Vagina (tissue), 2 donors: ENCODE data around the gene SEMG1. TPM values are rescaled to one million over a fixed set of nuclear protein-coding genes. Genes with fewer than 3 reads are reported as not detected.

Source experiments
- DNase-seq, 2 donors: peaks; one replicate each; pipeline ENCODE4 v3.0.0-alpha.2; 2017; ENCODE audit errors: extremely low spot score in 2 of 2
- H3K27ac ChIP-seq: fragments of 200-600 bp; sonication (generic); one replicate; pipeline ENCODE4 v1.5.1; 2019
- H3K27me3 ChIP-seq: fragments of 200-600 bp; sonication (generic); one replicate; pipeline ENCODE4 v1.5.1; 2019
- H3K36me3 ChIP-seq, 2 donors: fragments of 200-600 bp; sonication (generic); one replicate each; pipeline ENCODE4 v1.5.1; 2017 to 2019
- H3K4me1 ChIP-seq: fragments of 200-600 bp; sonication (generic); one replicate; pipeline ENCODE4 v1.5.1; 2019
- H3K4me3 ChIP-seq, 2 donors: fragments of 200-600 bp; sonication (generic); 1 replicate in 1 of 2; 2 replicates in 1 of 2; pipeline ENCODE4 v1.5.1; 2016 to 2019
- H3K9me3 ChIP-seq: fragments of 200-600 bp; sonication (generic); one replicate; pipeline ENCODE4 v1.5.1; 2019
- CTCF ChIP-seq, 3 experiments: fragments of 450-650 bp in 2 of 3; fragments of 200-600 bp in 1 of 3; sonication (generic) in 1 of 3; IDR thresholded peaks; one replicate each; pipeline ENCODE4 v1.5.1; 2017 to 2019; ENCODE audit warnings: antibody characterized with exemption in 3 of 3, mild to moderate bottlenecking in 2 of 3, moderate library complexity in 2 of 3
- POLR2A ChIP-seq, 2 donors: fragments of 450-650 bp; IDR thresholded peaks; one replicate each; pipeline ENCODE4 v1.6.1; 2017; ENCODE audit warnings: antibody characterized with exemption in 2 of 2, mild to moderate bottlenecking in 2 of 2, moderate library complexity in 2 of 2
- POLR2AphosphoS5 ChIP-seq, 2 donors: sonication (generic); formaldehyde crosslinking; IDR thresholded peaks; one replicate each; pipeline ENCODE4 v1.9.0; 2017; ENCODE audit warnings: antibody characterized with exemption in 2 of 2, mild to moderate bottlenecking in 2 of 2, low read depth in 1 of 2; ENCODE audit not compliant: insufficient read depth in 1 of 2
- intact Hi-C: fragments of 100-400 bp; cut with DNase I; formaldehyde crosslinking; loops from one replicate; pipeline ENCODE4 v1.15.1; 2023
- total RNA-seq: library from RNA; depleted of rRNA; stranded (reverse); fragments of >200 nt; gene quantifications from one replicate; pipeline ENCODE4 v1.2.3, GENCODE V29; 2016

The SEMG1 gene
- total RNA-seq, 1 donor from 2014 or later, result not detected

DNA sequence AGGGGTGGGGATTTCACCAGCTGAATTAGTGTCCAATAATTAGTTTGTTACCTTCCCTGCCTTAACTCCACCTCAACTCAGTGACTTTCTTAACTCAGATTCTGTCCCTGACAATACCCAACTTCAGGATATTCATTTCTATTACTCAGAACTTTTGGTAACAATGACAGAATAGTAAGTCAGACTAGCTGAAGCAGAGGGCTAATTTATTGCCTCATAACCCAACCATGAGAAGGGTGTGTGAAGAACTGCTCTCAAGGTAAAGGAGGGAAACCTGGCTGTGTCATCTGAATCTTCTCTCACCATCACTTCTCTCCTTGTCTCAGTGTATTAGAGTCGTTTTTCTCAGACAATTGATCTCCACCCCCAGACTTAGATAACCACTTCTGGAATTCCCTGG, 33.3 kb upstream of the SEMG1 start:
- Histone ChIP-seq H3K27ac (no peak overlapping the region), H3K27me3 (no peaks in the 10 kb centered on the region), H3K4me1 (no peaks in the 10 kb centered on the region), H3K4me3 (no peak overlapping the region), H3K9me3 (no peaks in the 10 kb centered on the region), H3K36me3 (no peaks in the 10 kb centered on the region)
- TF ChIP-seq POLR2AphosphoS5 (IDR thresholded peaks at IDR 0.05; ENCODE audit: insufficient read depth in 1 of 2, low read depth in 1 of 2) (no peak), POLR2A (IDR thresholded peaks at IDR 0.05) (no peak), CTCF (IDR thresholded peaks at IDR 0.05) (no peak)
- no peak for DNase-seq
- intact Hi-C loops, result no loop called here

GRCh38 chr20:45174434-45175364, 32.1 kb upstream of the SEMG1 start, which contains the start of gene PI3:
Gene PI3, plus strand, starts transcription at chr20:45174902. Its CDS starts 21 bp downstream, at chr20:45174923.
- Histone ChIP-seq H3K36me3 (no peaks in the 10 kb centered on the region), H3K4me3 (no peak within 1 kb of the TSS), H3K27ac (no peak within 1 kb of the TSS), H3K4me1 (no peaks in the 10 kb centered on the region), H3K9me3 (no peaks in the 10 kb centered on the region), H3K27me3 (no peaks in the 10 kb centered on the region)
- intact Hi-C loops, result no loop called here
- TF ChIP-seq CTCF (IDR thresholded peaks at IDR 0.05), result no peak
- no peak for TF ChIP-seq POLR2AphosphoS5 (IDR thresholded peaks at IDR 0.05; ENCODE audit: insufficient read depth in 1 of 2, low read depth in 1 of 2)
- TF ChIP-seq POLR2A (IDR thresholded peaks at IDR 0.05), result no peak
- DNase-seq, result no peak

GRCh38 chr20:45176526-45177267, 30.1 kb upstream of the SEMG1 start:
- TF ChIP-seq POLR2A (IDR thresholded peaks at IDR 0.05) (no peak), POLR2AphosphoS5 (IDR thresholded peaks at IDR 0.05; ENCODE audit: insufficient read depth in 1 of 2, low read depth in 1 of 2) (no peak), CTCF (IDR thresholded peaks at IDR 0.05) (no peak)
- intact Hi-C loops, result no loop called here

DNA sequence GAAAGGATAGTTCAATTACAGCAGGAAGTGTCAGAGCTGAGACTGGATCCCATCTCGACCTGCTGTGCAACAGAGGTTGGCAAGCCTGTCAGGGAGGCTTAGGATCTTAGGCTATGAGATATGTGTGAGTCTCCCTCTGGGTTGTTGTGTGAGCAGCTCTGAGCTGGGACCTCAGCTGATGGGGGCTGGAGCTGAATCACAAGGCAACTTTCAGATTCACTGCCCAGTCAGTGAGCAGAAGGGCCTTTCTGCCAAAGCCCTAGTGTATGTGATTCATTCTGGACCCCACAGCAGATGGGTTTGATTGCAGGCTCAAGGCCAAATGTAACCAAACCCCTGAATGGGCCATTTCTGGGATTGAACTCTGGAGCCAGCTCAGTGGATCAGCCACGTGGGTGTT, 27.7 kb upstream of the SEMG1 start:
- no peak for DNase-seq
- intact Hi-C loops, result no loop called here
- no peaks in the 10 kb centered on the region for H3K36me3 ChIP-seq

More at GRCh38 chr20:45176526-45177267, 30.1 kb upstream of the SEMG1 start:
- Histone ChIP-seq H3K4me3 (no peak overlapping the region), H3K9me3 (no peaks in the 10 kb centered on the region), H3K27me3 (no peaks in the 10 kb centered on the region), H3K27ac (no peak overlapping the region), H3K4me1 (no peaks in the 10 kb centered on the region), H3K36me3 (no peaks in the 10 kb centered on the region)
- no peak for DNase-seq

More for the DNA sequence above, 27.7 kb upstream of the SEMG1 start:
- Histone ChIP-seq H3K27me3 (no peaks in the 10 kb centered on the region), H3K27ac (no peak overlapping the region), H3K4me3 (no peak overlapping the region), H3K9me3 (no peaks in the 10 kb centered on the region), H3K4me1 (no peaks in the 10 kb centered on the region)
- TF ChIP-seq POLR2AphosphoS5 (IDR thresholded peaks at IDR 0.05; ENCODE audit: insufficient read depth in 1 of 2, low read depth in 1 of 2) (no peak), CTCF (IDR thresholded peaks at IDR 0.05) (no peak)
